ENCODE measurements around the gene CHD2. TPM values are rescaled to one million over a fixed set of nuclear protein-coding genes. Genes with fewer than 3 reads are reported as not detected.
A peak's percentile ranks its signal among the peaks of the same experiment; 100 is the strongest.

CHD2 gene
- total and polyA plus RNA-seq, 10 of the 15 experiments (the other 5 are each of a cell fraction or from before 2014, with no cell fraction given): 38.1 to 94.7 (median 63.3) TPM

DNA sequence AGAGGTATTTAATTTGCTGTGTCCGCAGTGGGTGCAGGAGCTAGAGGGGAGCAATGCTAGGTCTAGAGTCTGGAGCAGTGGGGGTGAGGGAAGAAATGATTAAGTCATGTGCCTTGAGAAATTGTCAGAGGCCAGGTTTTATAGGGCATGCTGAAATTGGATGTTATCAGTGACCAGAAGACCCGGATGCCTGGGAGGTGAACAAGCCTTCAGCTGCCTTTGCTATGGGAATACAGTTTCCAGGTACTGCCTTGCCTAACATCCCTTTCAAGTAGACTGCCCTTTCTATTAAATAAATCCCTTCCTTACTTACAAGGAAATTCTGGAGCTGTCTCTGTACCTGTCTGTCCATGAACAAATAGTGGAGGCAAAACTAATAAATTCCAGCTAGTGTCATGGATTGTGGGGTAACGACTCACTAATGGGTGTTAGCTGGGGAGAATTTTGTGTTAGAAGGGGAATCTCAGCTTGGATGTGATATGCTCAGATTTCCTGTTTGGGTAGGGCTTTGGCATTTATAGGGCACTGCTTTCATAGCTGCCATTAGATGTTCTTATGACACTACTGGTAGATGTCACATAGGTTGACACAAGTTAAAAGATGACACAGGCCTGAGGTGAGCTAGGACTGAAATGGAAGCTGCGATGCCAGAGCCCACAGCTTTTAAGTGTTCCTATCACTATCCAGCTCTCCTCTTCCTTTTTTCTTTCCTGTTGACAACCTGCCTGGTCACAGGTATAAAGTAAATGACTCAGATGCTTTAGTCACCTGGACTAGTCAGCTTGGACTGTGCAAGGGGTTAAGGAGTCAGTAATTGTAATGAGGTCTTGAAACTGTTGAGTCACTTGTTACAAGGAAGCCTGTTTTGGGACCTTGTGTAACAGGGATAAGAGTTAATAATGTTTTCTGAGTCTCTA is 21.3 kb downstream of the CHD2 start:
- peak overlapping the region; percentile 71 for H3K27ac ChIP-seq (ENCODE audit: control insufficient read depth, insufficient read depth)
- intact Hi-C loops (cut with micrococcal nuclease; ENCODE audit: unreplicated experiment): no loop called here

More for the DNA sequence above, 21.3 kb downstream of the CHD2 start:
- no TSS peak for BruUV-seq (replicated peaks)
- 75% methylated on average over 4 of the region's 4 CpGs for WGBS (ENCODE audit: insufficient coverage, insufficient replicate concordance, low lambda C conversion rate, missing lambda C conversion rate)
- TF ChIP-seq WRNIP1 (IDR thresholded peaks at IDR 0.05; ENCODE audit: borderline replicate concordance, low read depth, low read length) (0 out of 2 replicates have a peak, but pooled peaks have one; percentile 12), POLR2A (IDR thresholded peaks at IDR 0.05; ENCODE audit: low read depth, low read length) (0 out of 2 replicates have a peak, but pooled peaks have one; percentile 13), BACH1 (IDR thresholded peaks at IDR 0.05; ENCODE audit: borderline replicate concordance) (peak; percentile 24; the same call in 1 of the 2 replicates), SMAD5 (IDR thresholded peaks at IDR 0.05; ENCODE audit: low read depth) (no peak)
- H3K9me3 ChIP-seq (replicated peaks; ENCODE audit: control insufficient read depth, insufficient read depth, low read length): no peaks in the 10 kb centered on the region; the same call in 2 of the 3 replicates
- POLR2A ChIA-PET: interaction anchor here (0.5 to 14.3 kb wide), 15 partner anchors 8 to 256 kb away, joined by 3 to 184 read pairs (median 3); partner anchors contain the start of gene CHD2
- CTCF ChIA-PET: interaction anchor here (0.5 to 9.4 kb wide), 15 partner anchors 14 to 402 kb away, joined by 3 to 126 read pairs (median 5); partner anchors contain the start of gene CHD2
- no peaks in the 10 kb centered on the region for H4K20me1 ChIP-seq (ENCODE audit: control insufficient read depth, insufficient read depth)
- H3K27me3 ChIP-seq (replicated peaks in 1 of 2; ENCODE audit: control insufficient read depth in 2 of 2, insufficient read depth in 2 of 2, low read length in 1 of 2): no peaks in the 10 kb centered on the region
- H3K4me1 ChIP-seq (ENCODE audit: control insufficient read depth, insufficient read depth, low read length): peaks cover 29% of the 10 kb centered on the region
- SMC1A ChIA-PET (ENCODE audit: uncharacterized antibody, unreplicated experiment): interaction anchor here (1.0 to 12.8 kb wide), 20 partner anchors 9 to 124 kb away, joined by 3 to 150 read pairs (median 6); partner anchors contain the start of gene CHD2
- no peak overlapping the region for H2AFZ ChIP-seq (ENCODE audit: control insufficient read depth, low read depth, low read length)
- H3K4me2 ChIP-seq (ENCODE audit: control insufficient read depth, insufficient read depth): peak overlapping the region; percentile 73; the same call in 1 of the 2 replicates
- H3K4me3 ChIP-seq: 0 out of 2 replicates have a peak overlapping the region, but pooled peaks have one; percentile 15
- in situ Hi-C loops (cut with MboI): no loop called here
- ATAC-seq: peak; percentile 52
- RAD21 ChIA-PET (ENCODE audit: unreplicated experiment): interaction anchor here (0.9 to 10.9 kb wide), 14 partner anchors 10 to 126 kb away, joined by 3 to 128 read pairs (median 7); partner anchors contain the start of gene CHD2
- peak overlapping the region; percentile 1; the same call in 1 of the 2 replicates for H3K9ac ChIP-seq (ENCODE audit: control insufficient read depth, insufficient read depth, low read length)
- FAIRE-seq: no peak
- peaks cover 10 to 48% of the 10 kb centered on the region in 2 experiments for H3K36me3 ChIP-seq (ENCODE audit: control insufficient read depth in 2 of 2, insufficient read depth in 2 of 2, low read length in 1 of 2)
- no peak for DNase-seq (ENCODE audit: low read depth, low spot score)
- peaks cover 91% of the 10 kb centered on the region for H3K79me2 ChIP-seq (ENCODE audit: control insufficient read depth, insufficient read depth, low read length)

Data from GM12878 (cell line).